HEK293 (cell line): ENCODE measurements around the gene TSPYL4.
A peak's percentile ranks its signal among the peaks of the same experiment; 100 is the strongest.

ENCODE experiments used
- CTCF ChIA-PET: fragments of 350-600 bp; formaldehyde crosslinking; extraction: SDS; loops from one replicate; lab custom pipeline; 2021; ENCODE audit warnings: antibody characterized with exemption; lab: Yijun Ruan, JAX
- POLR2A ChIA-PET: fragments of 300-600 bp; formaldehyde crosslinking; extraction: SDS; loops from one replicate; lab custom pipeline; 2020; ENCODE audit warnings: antibody characterized with exemption, inconsistent platforms; lab: Yijun Ruan, JAX
- H3K27ac ChIP-seq: fragments of 200-500 bp; sonication (Bioruptor generic); 2 replicates; pipeline ENCODE4 v1.5.1; 2014; ENCODE audit warnings: low read depth, low read length, control low read depth, inconsistent platforms; ENCODE audit errors: extremely low read depth
- H3K36me3 ChIP-seq, 2 experiments: fragments of 200-500 bp in 1 of 2; sonication (Bioruptor generic) in 1 of 2; 1 replicate in 1 of 2; 2 replicates in 1 of 2; pipeline ENCODE4 v1.5.1; 2014 to 2017; ENCODE audit warnings: inconsistent platforms in 2 of 2, low read length in 2 of 2; ENCODE audit not compliant: control insufficient read depth in 2 of 2, insufficient read depth in 1 of 2
- H3K4me1 ChIP-seq: fragments of 200-500 bp; sonication (Bioruptor generic); 2 replicates; pipeline ENCODE4 v1.5.1; 2014; ENCODE audit warnings: mild to moderate bottlenecking, low read length, inconsistent platforms; ENCODE audit not compliant: control insufficient read depth, insufficient read depth
- H3K4me3 ChIP-seq: 2 replicates; pipeline ENCODE4 v1.5.1; 2011; ENCODE audit warnings: low read depth, mild to moderate bottlenecking, control low read depth, low read length, moderate library complexity
- H3K9me3 ChIP-seq: fragments of 200-500 bp; sonication (Bioruptor generic); 2 replicates; pipeline ENCODE4 v1.5.1; 2014; ENCODE audit warnings: low read depth, low read length, inconsistent platforms; ENCODE audit not compliant: control insufficient read depth, insufficient read depth
- IKZF3 ChIP-seq: fragments of 450-650 bp; IDR thresholded peaks from 2 replicates; pipeline ENCODE4 v1.5.0; 2018; ENCODE audit warnings: missing biosample characterization, mild to moderate bottlenecking, missing genetic modification characterization, moderate library complexity
- KLF8 ChIP-seq: fragments of 450-650 bp; formaldehyde crosslinking; IDR thresholded peaks from 2 replicates; pipeline ENCODE4 v1.5.1; 2016; ENCODE audit warnings: missing biosample characterization, missing genetic modification characterization
- PRDM1 ChIP-seq: fragments of 450-650 bp; formaldehyde crosslinking; IDR thresholded peaks from 2 replicates; pipeline ENCODE4; 2016; ENCODE audit warnings: missing biosample characterization, missing genetic modification characterization
- PRDM10 ChIP-seq: fragments of 450-650 bp; formaldehyde crosslinking; IDR thresholded peaks from 2 replicates; pipeline ENCODE4 v1.5.1; 2016; ENCODE audit warnings: missing biosample characterization, missing genetic modification characterization
- YY1 ChIP-seq: fragments of 450-650 bp; formaldehyde crosslinking; IDR thresholded peaks from 2 replicates; pipeline ENCODE4 v1.5.1; 2018; ENCODE audit warnings: missing biosample characterization, missing genetic modification characterization
- ZNF138 ChIP-seq: fragments of 450-650 bp; formaldehyde crosslinking; IDR thresholded peaks from 2 replicates; pipeline ENCODE4 v1.5.1; 2016; ENCODE audit warnings: missing biosample characterization, missing genetic modification characterization, borderline replicate concordance
- ZNF2 ChIP-seq: fragments of 450-650 bp; formaldehyde crosslinking; IDR thresholded peaks from 2 replicates; pipeline ENCODE4 v1.5.1; 2016; ENCODE audit warnings: missing biosample characterization, missing genetic modification characterization
- ZNF211 ChIP-seq: fragments of 450-650 bp; formaldehyde crosslinking; IDR thresholded peaks from 2 replicates; pipeline ENCODE4 v1.5.1; 2016; ENCODE audit warnings: low read depth, missing biosample characterization, missing genetic modification characterization
- ZNF335 ChIP-seq: fragments of 450-650 bp; formaldehyde crosslinking; conservative IDR thresholded peaks from 2 replicates; pipeline ENCODE4 v1.5.1; 2016; ENCODE audit warnings: missing biosample characterization, missing genetic modification characterization
- ZNF654 ChIP-seq: fragments of 450-650 bp; formaldehyde crosslinking; IDR thresholded peaks from 2 replicates; pipeline ENCODE4 v1.5.1; 2016; ENCODE audit warnings: low read depth, missing biosample characterization, missing genetic modification characterization
- ZNF660 ChIP-seq: fragments of 450-650 bp; IDR thresholded peaks from 2 replicates; pipeline ENCODE4 v1.5.1; 2018; ENCODE audit warnings: missing biosample characterization, mild to moderate bottlenecking, missing genetic modification characterization
- ZNF677 ChIP-seq: fragments of 450-650 bp; IDR thresholded peaks from 2 replicates; pipeline ENCODE4 v1.5.0; 2018; ENCODE audit warnings: missing biosample characterization, mild to moderate bottlenecking, missing genetic modification characterization, moderate library complexity
- TF ChIP-seq, protein P1 (sequence below): fragments of 450-650 bp; formaldehyde crosslinking; IDR thresholded peaks from 2 replicates; pipeline ENCODE4 v1.5.1; 2016; ENCODE audit warnings: missing biosample characterization, missing genetic modification characterization
- TF ChIP-seq, protein P2 (sequence below): fragments of 450-650 bp; formaldehyde crosslinking; IDR thresholded peaks from 2 replicates; pipeline ENCODE4 v1.5.1; 2016; ENCODE audit warnings: missing biosample characterization, missing genetic modification characterization
- TF ChIP-seq, protein P3 (sequence below): fragments of 450-650 bp; formaldehyde crosslinking; IDR thresholded peaks from 2 replicates; pipeline ENCODE4 v1.5.1; 2016; ENCODE audit warnings: missing biosample characterization, missing genetic modification characterization
- TF ChIP-seq, protein P4 (sequence below): fragments of 450-650 bp; IDR thresholded peaks from 2 replicates; pipeline ENCODE4 v1.5.1; 2018; ENCODE audit warnings: missing biosample characterization, missing genetic modification characterization

The TSPYL4 gene

GRCh38 chr6:116289876-116290275 is 36.0 kb upstream of the TSPYL4 start (continued):
- TF ChIP-seq ZNF211 (tag by site-specific recombination) (no peak), ZNF138 (tag by site-specific recombination) (no peak), ZNF2 (tag by site-specific recombination) (no peak), PRDM1 (tag by site-specific recombination) (no peak), ZNF677 (tag by site-specific recombination) (no peak)
- TF ChIP-seq, protein P1, sequence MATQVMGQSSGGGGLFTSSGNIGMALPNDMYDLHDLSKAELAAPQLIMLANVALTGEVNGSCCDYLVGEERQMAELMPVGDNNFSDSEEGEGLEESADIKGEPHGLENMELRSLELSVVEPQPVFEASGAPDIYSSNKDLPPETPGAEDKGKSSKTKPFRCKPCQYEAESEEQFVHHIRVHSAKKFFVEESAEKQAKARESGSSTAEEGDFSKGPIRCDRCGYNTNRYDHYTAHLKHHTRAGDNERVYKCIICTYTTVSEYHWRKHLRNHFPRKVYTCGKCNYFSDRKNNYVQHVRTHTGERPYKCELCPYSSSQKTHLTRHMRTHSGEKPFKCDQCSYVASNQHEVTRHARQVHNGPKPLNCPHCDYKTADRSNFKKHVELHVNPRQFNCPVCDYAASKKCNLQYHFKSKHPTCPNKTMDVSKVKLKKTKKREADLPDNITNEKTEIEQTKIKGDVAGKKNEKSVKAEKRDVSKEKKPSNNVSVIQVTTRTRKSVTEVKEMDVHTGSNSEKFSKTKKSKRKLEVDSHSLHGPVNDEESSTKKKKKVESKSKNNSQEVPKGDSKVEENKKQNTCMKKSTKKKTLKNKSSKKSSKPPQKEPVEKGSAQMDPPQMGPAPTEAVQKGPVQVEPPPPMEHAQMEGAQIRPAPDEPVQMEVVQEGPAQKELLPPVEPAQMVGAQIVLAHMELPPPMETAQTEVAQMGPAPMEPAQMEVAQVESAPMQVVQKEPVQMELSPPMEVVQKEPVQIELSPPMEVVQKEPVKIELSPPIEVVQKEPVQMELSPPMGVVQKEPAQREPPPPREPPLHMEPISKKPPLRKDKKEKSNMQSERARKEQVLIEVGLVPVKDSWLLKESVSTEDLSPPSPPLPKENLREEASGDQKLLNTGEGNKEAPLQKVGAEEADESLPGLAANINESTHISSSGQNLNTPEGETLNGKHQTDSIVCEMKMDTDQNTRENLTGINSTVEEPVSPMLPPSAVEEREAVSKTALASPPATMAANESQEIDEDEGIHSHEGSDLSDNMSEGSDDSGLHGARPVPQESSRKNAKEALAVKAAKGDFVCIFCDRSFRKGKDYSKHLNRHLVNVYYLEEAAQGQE (tag by site-specific recombination) = no peak

DNA sequence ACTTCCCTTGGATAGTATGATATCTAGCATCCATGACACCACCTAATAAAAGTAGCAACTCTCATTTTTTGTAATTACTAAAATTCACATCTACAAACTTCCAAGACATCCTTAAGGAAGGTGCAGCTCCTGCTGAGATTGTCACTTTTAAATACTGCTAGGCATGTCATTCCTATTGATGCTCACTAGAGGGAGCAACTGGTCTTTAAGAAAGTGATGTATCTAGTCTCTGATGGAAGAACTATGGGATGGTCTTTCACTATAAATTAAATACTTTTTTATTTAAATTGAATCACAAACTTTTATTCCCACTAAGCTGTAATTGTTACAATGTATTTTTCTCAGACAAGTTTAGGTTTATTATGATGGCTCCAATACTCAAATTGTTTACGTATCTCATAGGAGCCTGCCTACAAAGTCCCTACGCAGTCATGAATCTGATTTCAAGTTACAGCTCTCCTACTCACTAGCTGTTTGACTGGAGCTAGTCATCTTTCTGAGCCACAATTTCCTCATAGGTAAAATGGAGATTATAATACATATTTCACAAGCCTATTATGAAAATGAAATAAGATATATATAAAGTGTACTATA is 33.9 kb upstream of the TSPYL4 start:
- no peaks in the 10 kb centered on the region for H3K9me3 ChIP-seq
- TF ChIP-seq, protein P2, sequence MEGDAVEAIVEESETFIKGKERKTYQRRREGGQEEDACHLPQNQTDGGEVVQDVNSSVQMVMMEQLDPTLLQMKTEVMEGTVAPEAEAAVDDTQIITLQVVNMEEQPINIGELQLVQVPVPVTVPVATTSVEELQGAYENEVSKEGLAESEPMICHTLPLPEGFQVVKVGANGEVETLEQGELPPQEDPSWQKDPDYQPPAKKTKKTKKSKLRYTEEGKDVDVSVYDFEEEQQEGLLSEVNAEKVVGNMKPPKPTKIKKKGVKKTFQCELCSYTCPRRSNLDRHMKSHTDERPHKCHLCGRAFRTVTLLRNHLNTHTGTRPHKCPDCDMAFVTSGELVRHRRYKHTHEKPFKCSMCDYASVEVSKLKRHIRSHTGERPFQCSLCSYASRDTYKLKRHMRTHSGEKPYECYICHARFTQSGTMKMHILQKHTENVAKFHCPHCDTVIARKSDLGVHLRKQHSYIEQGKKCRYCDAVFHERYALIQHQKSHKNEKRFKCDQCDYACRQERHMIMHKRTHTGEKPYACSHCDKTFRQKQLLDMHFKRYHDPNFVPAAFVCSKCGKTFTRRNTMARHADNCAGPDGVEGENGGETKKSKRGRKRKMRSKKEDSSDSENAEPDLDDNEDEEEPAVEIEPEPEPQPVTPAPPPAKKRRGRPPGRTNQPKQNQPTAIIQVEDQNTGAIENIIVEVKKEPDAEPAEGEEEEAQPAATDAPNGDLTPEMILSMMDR (tag by site-specific recombination) = peak; percentile 24; the same call in 1 of the 2 replicates
- TF ChIP-seq ZNF660 = 0 out of 2 replicates have a peak, but pooled peaks have one; percentile 35
- TF ChIP-seq ZNF654 (tag by site-specific recombination) = peak; percentile 82
- 0 out of 2 replicates have a peak, but pooled peaks have one; percentile 38 for TF ChIP-seq ZNF2 (tag by site-specific recombination)
- TF ChIP-seq YY1 (tag by site-specific recombination) = no peak
- 0 out of 2 replicates have a peak, but pooled peaks have one; percentile 24 for TF ChIP-seq IKZF3 (tag by site-specific recombination)
- TF ChIP-seq, protein P3, sequence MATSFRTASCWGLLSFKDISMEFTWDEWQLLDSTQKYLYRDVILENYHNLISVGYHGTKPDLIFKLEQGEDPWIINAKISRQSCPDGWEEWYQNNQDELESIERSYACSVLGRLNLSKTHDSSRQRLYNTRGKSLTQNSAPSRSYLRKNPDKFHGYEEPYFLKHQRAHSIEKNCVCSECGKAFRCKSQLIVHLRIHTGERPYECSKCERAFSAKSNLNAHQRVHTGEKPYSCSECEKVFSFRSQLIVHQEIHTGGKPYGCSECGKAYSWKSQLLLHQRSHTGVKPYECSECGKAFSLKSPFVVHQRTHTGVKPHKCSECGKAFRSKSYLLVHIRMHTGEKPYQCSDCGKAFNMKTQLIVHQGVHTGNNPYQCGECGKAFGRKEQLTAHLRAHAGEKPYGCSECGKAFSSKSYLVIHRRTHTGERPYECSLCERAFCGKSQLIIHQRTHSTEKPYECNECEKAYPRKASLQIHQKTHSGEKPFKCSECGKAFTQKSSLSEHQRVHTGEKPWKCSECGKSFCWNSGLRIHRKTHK (tag by site-specific recombination) = no peak
- no peak for TF ChIP-seq KLF8 (tag by site-specific recombination)
- H3K36me3 ChIP-seq = no peaks in the 10 kb centered on the region
- no peaks in the 10 kb centered on the region for H3K4me1 ChIP-seq
- H3K27ac ChIP-seq = no peak overlapping the region
- ChIA-PET POLR2A (interaction anchor here (0.8 to 1.2 kb wide), 2 partner anchors 83 to 283 kb away, joined by 4 to 5 read pairs; partner anchors contain the start of genes DSE and RWDD1), CTCF (interaction anchor here (0.5 to 4.3 kb wide), 88 partner anchors 8 to 589 kb away, joined by 3 to 108 read pairs (median 4); partner anchors contain the start of genes CALHM5, CALHM6, DSE and RFX6)
- H3K4me3 ChIP-seq = no peak overlapping the region

DNA sequence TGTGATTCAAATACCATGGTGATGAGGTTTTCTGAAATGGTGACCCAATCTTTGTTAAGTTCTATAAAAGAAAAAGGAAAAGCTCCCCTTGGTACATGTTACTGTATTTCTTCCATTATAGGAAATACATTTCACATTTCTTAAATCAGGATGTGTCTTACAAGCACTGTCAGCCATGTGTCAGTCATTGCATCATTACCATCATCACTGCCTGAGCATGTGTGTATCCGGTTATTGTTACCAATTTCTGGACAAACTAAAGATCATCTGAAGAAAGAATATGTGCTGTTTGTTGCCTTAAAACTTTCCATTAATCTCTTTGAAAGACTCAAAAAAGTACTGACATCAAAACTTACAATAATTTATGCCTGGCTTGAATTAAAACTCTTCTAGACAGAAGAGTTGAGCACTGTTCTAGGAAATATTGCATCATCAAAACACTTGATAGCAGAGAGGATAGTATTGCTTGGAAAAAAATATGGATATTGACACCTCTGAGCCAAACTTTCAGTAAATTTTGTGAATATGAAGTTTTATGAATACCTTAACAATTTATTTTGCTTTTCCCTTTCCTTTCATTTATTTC is 33.0 kb upstream of the TSPYL4 start:
- Histone ChIP-seq H3K27ac (no peak overlapping the region), H3K4me1 (no peaks in the 10 kb centered on the region), H3K9me3 (no peaks in the 10 kb centered on the region), H3K4me3 (no peak overlapping the region), H3K36me3 (no peaks in the 10 kb centered on the region)
- ChIA-PET CTCF (interaction anchor here (0.5 to 4.3 kb wide), 66 partner anchors 7 to 590 kb away, joined by 3 to 108 read pairs (median 5); partner anchors contain the start of genes CALHM5, RFX6, RWDD1 and TSPYL1), POLR2A (interaction anchor here (1.2 kb wide), 1 partner anchor 84 kb away, joined by 5 read pairs; the partner anchor contains the start of gene DSE)
- TF ChIP-seq ZNF335 (tag by site-specific recombination) (0 out of 2 replicates have a peak, but pooled peaks have one; percentile 17), PRDM10 (no peak)
- TF ChIP-seq, protein P4, sequence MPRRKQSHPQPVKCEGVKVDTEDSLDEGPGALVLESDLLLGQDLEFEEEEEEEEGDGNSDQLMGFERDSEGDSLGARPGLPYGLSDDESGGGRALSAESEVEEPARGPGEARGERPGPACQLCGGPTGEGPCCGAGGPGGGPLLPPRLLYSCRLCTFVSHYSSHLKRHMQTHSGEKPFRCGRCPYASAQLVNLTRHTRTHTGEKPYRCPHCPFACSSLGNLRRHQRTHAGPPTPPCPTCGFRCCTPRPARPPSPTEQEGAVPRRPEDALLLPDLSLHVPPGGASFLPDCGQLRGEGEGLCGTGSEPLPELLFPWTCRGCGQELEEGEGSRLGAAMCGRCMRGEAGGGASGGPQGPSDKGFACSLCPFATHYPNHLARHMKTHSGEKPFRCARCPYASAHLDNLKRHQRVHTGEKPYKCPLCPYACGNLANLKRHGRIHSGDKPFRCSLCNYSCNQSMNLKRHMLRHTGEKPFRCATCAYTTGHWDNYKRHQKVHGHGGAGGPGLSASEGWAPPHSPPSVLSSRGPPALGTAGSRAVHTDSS = 0 out of 2 replicates have a peak, but pooled peaks have one; percentile 16
